ENCODE data around the gene ABCG8.

Gene ABCG8

GRCh38 chr2:43824512-43824911, 14.3 kb upstream of the ABCG8 start:
- FAIRE-seq (no peak), DNase-seq (ENCODE audit: insufficient read length, low spot score) (no peak)
- no peak for TF ChIP-seq TAF1 (IDR thresholded peaks at IDR 0.05; ENCODE audit: low read depth, low read length)
- no peak for TF ChIP-seq POLR2A (IDR thresholded peaks at IDR 0.05; ENCODE audit: low read depth, low read length)
- TF ChIP-seq SPI1 (IDR thresholded peaks at IDR 0.05; ENCODE audit: low read depth, low read length) = no peak
- no peak for TF ChIP-seq POU2F2 (IDR thresholded peaks at IDR 0.05; ENCODE audit: low read depth, low read length)
- TF ChIP-seq POLR2AphosphoS5 (IDR thresholded peaks at IDR 0.05; ENCODE audit: low read depth, low read length) = no peak
- TF ChIP-seq PAX5 (IDR thresholded peaks at IDR 0.05; ENCODE audit: insufficient read depth, low read length, severe bottlenecking) = no peak

- FAIRE-seq (no peak), DNase-seq (ENCODE audit: insufficient read length, low spot score) (no peak)
- TF ChIP-seq POU2F2 (IDR thresholded peaks at IDR 0.05; ENCODE audit: low read depth, low read length) (no peak), TAF1 (IDR thresholded peaks at IDR 0.05; ENCODE audit: low read depth, low read length) (no peak), SPI1 (IDR thresholded peaks at IDR 0.05; ENCODE audit: low read depth, low read length) (no peak), POLR2AphosphoS5 (IDR thresholded peaks at IDR 0.05; ENCODE audit: low read depth, low read length) (no peak), PAX5 (IDR thresholded peaks at IDR 0.05; ENCODE audit: insufficient read depth, low read length, severe bottlenecking) (no peak), POLR2A (IDR thresholded peaks at IDR 0.05; ENCODE audit: low read depth, low read length) (no peak)
These were observed 13.7 kb upstream of the ABCG8 start for GRCh38 chr2:43824951-43825493.

GRCh38 chr2:43825841-43826240, 12.9 kb upstream of the ABCG8 start:
- FAIRE-seq (no peak), DNase-seq (ENCODE audit: insufficient read length, low spot score) (no peak)
- TF ChIP-seq TAF1 (IDR thresholded peaks at IDR 0.05; ENCODE audit: low read depth, low read length) (no peak), POLR2AphosphoS5 (IDR thresholded peaks at IDR 0.05; ENCODE audit: low read depth, low read length) (no peak), POLR2A (IDR thresholded peaks at IDR 0.05; ENCODE audit: low read depth, low read length) (no peak), PAX5 (IDR thresholded peaks at IDR 0.05; ENCODE audit: insufficient read depth, low read length, severe bottlenecking) (no peak), SPI1 (IDR thresholded peaks at IDR 0.05; ENCODE audit: low read depth, low read length) (no peak), POU2F2 (IDR thresholded peaks at IDR 0.05; ENCODE audit: low read depth, low read length) (no peak)

- FAIRE-seq (no peak), DNase-seq (ENCODE audit: insufficient read length, low spot score) (no peak)
- TF ChIP-seq POLR2AphosphoS5 (IDR thresholded peaks at IDR 0.05; ENCODE audit: low read depth, low read length) (no peak), POLR2A (IDR thresholded peaks at IDR 0.05; ENCODE audit: low read depth, low read length) (no peak), SPI1 (IDR thresholded peaks at IDR 0.05; ENCODE audit: low read depth, low read length) (no peak), TAF1 (IDR thresholded peaks at IDR 0.05; ENCODE audit: low read depth, low read length) (no peak), PAX5 (IDR thresholded peaks at IDR 0.05; ENCODE audit: insufficient read depth, low read length, severe bottlenecking) (no peak), POU2F2 (IDR thresholded peaks at IDR 0.05; ENCODE audit: low read depth, low read length) (no peak)
These were observed 12.2 kb upstream of the ABCG8 start for GRCh38 chr2:43826305-43827250.

GRCh38 chr2:43831543-43832294, 7.1 kb upstream of the ABCG8 start:
- no peak for DNase-seq (ENCODE audit: insufficient read length, low spot score)
- no peak for FAIRE-seq
- no peak for TF ChIP-seq POU2F2 (IDR thresholded peaks at IDR 0.05; ENCODE audit: low read depth, low read length)
- no peak for TF ChIP-seq TAF1 (IDR thresholded peaks at IDR 0.05; ENCODE audit: low read depth, low read length)
- no peak for TF ChIP-seq POLR2AphosphoS5 (IDR thresholded peaks at IDR 0.05; ENCODE audit: low read depth, low read length)
- no peak for TF ChIP-seq POLR2A (IDR thresholded peaks at IDR 0.05; ENCODE audit: low read depth, low read length)
- no peak for TF ChIP-seq SPI1 (IDR thresholded peaks at IDR 0.05; ENCODE audit: low read depth, low read length)
- no peak for TF ChIP-seq PAX5 (IDR thresholded peaks at IDR 0.05; ENCODE audit: insufficient read depth, low read length, severe bottlenecking)

- TF ChIP-seq POLR2A (IDR thresholded peaks at IDR 0.05; ENCODE audit: low read depth, low read length) (no peak), POU2F2 (IDR thresholded peaks at IDR 0.05; ENCODE audit: low read depth, low read length) (no peak), PAX5 (IDR thresholded peaks at IDR 0.05; ENCODE audit: insufficient read depth, low read length, severe bottlenecking) (no peak), SPI1 (IDR thresholded peaks at IDR 0.05; ENCODE audit: low read depth, low read length) (no peak)
- FAIRE-seq = no peak
- no peak for DNase-seq (ENCODE audit: insufficient read length, low spot score)
These were observed 6.3 kb upstream of the ABCG8 start for GRCh38 chr2:43832457-43832856.

GRCh38 chr2:43837033-43837432, 1.7 kb upstream of the ABCG8 start:
- TF ChIP-seq POLR2AphosphoS5 (IDR thresholded peaks at IDR 0.05; ENCODE audit: low read depth, low read length) = no peak
- FAIRE-seq = no peak
- no peak for DNase-seq (ENCODE audit: insufficient read length, low spot score)

- FAIRE-seq = no peak
- DNase-seq (ENCODE audit: insufficient read length, low spot score) = no peak
- TF ChIP-seq POLR2A (IDR thresholded peaks at IDR 0.05; ENCODE audit: low read depth, low read length) (no peak), SPI1 (IDR thresholded peaks at IDR 0.05; ENCODE audit: low read depth, low read length) (no peak), TAF1 (IDR thresholded peaks at IDR 0.05; ENCODE audit: low read depth, low read length) (no peak), PAX5 (IDR thresholded peaks at IDR 0.05; ENCODE audit: insufficient read depth, low read length, severe bottlenecking) (no peak), POU2F2 (IDR thresholded peaks at IDR 0.05; ENCODE audit: low read depth, low read length) (no peak), POLR2AphosphoS5 (IDR thresholded peaks at IDR 0.05; ENCODE audit: low read depth, low read length) (no peak)
These were observed 776 bp upstream of the ABCG8 start for GRCh38 chr2:43837831-43838559.
